Erythroblast (primary cell): ENCODE results near the gene DZANK1.

Source experiments
- GATA1 ChIP-seq: IDR thresholded peaks from 2 replicates; pipeline ENCODE4 v1.6.1; 2011; ENCODE audit warnings: low read depth, mild to moderate bottlenecking, control low read depth, low read length, moderate library complexity
- POLR2A ChIP-seq: IDR thresholded peaks from 2 replicates; pipeline ENCODE4 v1.6.1; 2011; ENCODE audit warnings: mild to moderate bottlenecking, low read length

- no peak for TF ChIP-seq POLR2A
- TF ChIP-seq GATA1, result no peak
Observed at GRCh38 chr20:18504479-18505060, 37.7 kb upstream of the DZANK1 start.
